BE2C (cell line): Measurements from ENCODE around the gene EMX2.

Experiments used
- DNase-seq: peaks from one replicate; pipeline ENCODE4 v3.0.0-alpha.2; 2020
- H3K27me3 ChIP-seq: fragments of 250-450 bp; sonication (Bioruptor Pico); 2 replicates; pipeline ENCODE4 v1.5.1; 2020; ENCODE audit warnings: mild to moderate bottlenecking
- H3K36me3 ChIP-seq: fragments of 250-450 bp; sonication (Bioruptor Pico); 2 replicates; pipeline ENCODE4 v1.5.1; 2020; ENCODE audit warnings: mild to moderate bottlenecking
- H3K4me1 ChIP-seq: fragments of 250-450 bp; sonication (Bioruptor Pico); 2 replicates; pipeline ENCODE4 v1.5.1; 2020
- H3K4me3 ChIP-seq: 2 replicates; pipeline ENCODE4 v1.5.1; 2011; ENCODE audit warnings: low read depth, low read length
- H3K9me3 ChIP-seq: fragments of 250-450 bp; sonication (Bioruptor Pico); 2 replicates; pipeline ENCODE4 v1.5.1; 2020
- CTCF ChIP-seq: IDR thresholded peaks from 2 replicates; pipeline ENCODE4 v1.5.1; 2012; ENCODE audit warnings: mild to moderate bottlenecking, low read depth, low read length

EMX2 gene

GRCh38 chr10:117550076-117550475 lies 7.5 kb downstream of the EMX2 start:
- no peaks in the 10 kb centered on the region for H3K4me1 ChIP-seq
- H3K4me3 ChIP-seq, result no peak overlapping the region
- peaks cover 98% of the 10 kb centered on the region for H3K27me3 ChIP-seq
- DNase-seq, result no peak
- no peaks in the 10 kb centered on the region; the same call in 1 of the 2 replicates for H3K9me3 ChIP-seq
- no peak for TF ChIP-seq CTCF
- H3K36me3 ChIP-seq, result no peaks in the 10 kb centered on the region

DNA sequence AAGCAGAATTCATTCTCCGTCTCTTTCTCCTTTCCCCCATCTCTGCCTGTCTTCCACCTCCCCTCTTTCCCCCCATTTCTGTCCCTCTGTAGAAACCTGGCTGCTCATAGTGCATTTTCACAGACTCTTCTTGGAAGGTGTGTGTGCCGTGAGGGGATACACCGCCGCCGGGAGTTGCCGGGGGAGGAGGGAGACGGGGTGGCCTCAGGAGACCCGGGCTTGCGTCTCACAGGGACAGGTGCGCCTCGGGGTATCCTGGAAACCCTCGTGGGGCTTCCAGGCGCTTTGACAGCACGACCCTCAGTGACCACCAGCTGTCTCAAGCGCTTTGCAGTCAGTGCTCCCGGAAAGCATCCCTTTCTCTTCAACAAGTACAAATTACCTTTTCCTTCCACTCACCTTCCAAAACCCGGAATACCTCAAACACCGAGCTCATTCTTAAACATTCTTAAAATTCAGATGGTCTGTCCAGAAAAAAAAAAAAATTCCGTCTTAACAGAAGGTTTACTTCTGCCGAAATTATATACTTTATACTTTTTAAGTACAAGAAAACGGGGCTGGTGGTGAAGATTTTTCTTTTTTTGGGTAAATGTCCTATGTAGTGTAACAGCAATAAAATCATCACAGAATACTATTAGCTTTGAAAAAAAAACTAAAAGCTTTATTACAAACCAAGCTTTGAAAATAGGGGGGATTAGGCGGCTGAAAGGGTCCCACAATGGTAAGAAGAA lies 8.2 kb downstream of the EMX2 start:
- Histone ChIP-seq H3K9me3 (no peaks in the 10 kb centered on the region; the same call in 1 of the 2 replicates), H3K4me3 (no peak overlapping the region), H3K36me3 (no peaks in the 10 kb centered on the region), H3K27me3 (peaks cover 97% of the 10 kb centered on the region), H3K4me1 (no peaks in the 10 kb centered on the region)
- no peak for TF ChIP-seq CTCF
- no peak for DNase-seq

DNA sequence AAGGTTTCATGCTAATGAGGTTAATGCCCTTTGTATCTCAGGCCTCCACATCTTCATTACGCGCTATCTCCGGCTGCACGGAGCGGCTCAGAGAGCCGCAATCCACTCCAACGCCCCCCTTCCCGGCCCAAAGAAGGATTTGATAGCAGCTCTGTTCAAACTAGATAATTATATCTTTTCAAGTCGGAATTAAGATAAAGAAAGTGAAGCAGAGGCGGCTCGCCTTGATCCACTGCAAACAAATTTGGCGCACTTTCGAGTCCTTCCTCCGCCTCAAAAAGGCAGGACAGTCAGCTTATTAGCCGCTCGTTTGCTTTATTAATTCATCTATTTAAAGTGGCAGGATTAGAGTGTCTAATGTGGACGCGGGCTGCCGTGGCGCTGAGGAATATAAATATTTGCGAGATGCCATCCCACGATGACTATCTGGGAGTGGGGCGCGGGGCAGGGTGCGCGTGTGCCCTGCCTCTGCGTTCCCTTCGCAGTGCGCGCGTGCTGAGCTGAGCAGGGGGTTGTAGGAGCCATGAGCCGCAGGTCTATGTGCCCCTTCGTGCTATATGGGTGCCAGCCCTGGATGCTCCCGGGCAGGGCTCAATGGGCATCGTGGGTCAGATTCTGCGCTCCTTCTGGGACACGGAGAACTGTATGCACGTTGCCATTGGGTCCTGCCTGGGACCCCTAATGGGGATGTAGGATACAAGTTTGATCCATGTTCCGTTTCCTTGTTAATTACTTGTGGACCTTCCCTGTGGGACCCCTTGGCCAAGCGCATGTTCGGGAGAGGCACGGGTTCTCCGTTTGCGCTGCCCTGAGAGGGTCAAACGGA lies 9.0 kb downstream of the EMX2 start:
- TF ChIP-seq CTCF, result no peak
- Histone ChIP-seq H3K36me3 (no peaks in the 10 kb centered on the region), H3K27me3 (peaks cover 90% of the 10 kb centered on the region), H3K4me1 (no peaks in the 10 kb centered on the region), H3K4me3 (no peak overlapping the region), H3K9me3 (no peaks in the 10 kb centered on the region; the same call in 1 of the 2 replicates)
- no peak for DNase-seq

- Histone ChIP-seq H3K4me1 (no peaks in the 10 kb centered on the region), H3K36me3 (no peaks in the 10 kb centered on the region), H3K27me3 (peaks cover 88% of the 10 kb centered on the region), H3K4me3 (no peak overlapping the region), H3K9me3 (no peaks in the 10 kb centered on the region; the same call in 1 of the 2 replicates)
- TF ChIP-seq CTCF, result no peak
- no peak for DNase-seq
Measured at GRCh38 chr10:117552156-117552631, 9.6 kb downstream of the EMX2 start.

- Histone ChIP-seq H3K27me3 (peaks cover 83% of the 10 kb centered on the region), H3K4me3 (no peak overlapping the region), H3K4me1 (no peaks in the 10 kb centered on the region), H3K9me3 (no peaks in the 10 kb centered on the region; the same call in 1 of the 2 replicates), H3K36me3 (no peaks in the 10 kb centered on the region)
- no peak for TF ChIP-seq CTCF
- DNase-seq, result no peak
Measured at GRCh38 chr10:117552701-117553141, 10.2 kb downstream of the EMX2 start.
